Tibial artery (tissue), 4 donors: Measurements from ENCODE around the gene ALDOB.

ENCODE experiments used
- DNase-seq, 2 donors: peaks; one replicate each; pipeline ENCODE4 v3.0.0-alpha.2; 2019
- H3K27ac ChIP-seq, 2 donors: fragments of 200-600 bp; sonication (generic) in 1 of 2; 1 replicate in 1 of 2; 2 replicates in 1 of 2; pipeline ENCODE4 v1.5.1; 2018 to 2019; ENCODE audit warnings: mild to moderate bottlenecking in 1 of 2
- H3K27me3 ChIP-seq, 2 donors: fragments of 200-600 bp; sonication (generic) in 1 of 2; one replicate each; pipeline versions ENCODE4 v1.5.1 to v1.6.0; 2016 to 2019
- H3K36me3 ChIP-seq, 3 donors: fragments of 200-600 bp; sonication (generic) in 2 of 3; one replicate each; pipeline ENCODE4 v1.5.1; 2016 to 2019; ENCODE audit warnings: mild to moderate bottlenecking in 2 of 3
- H3K4me1 ChIP-seq, 4 donors: fragments of 200-600 bp; sonication (generic) in 2 of 4; 1 replicate in 3 of 4; 2 replicates in 1 of 4; pipeline ENCODE4 v1.5.1; 2016 to 2019
- H3K4me3 ChIP-seq, 2 donors: fragments of 200-600 bp; sonication (generic) in 1 of 2; 1 replicate in 1 of 2; 2 replicates in 1 of 2; pipeline ENCODE4 v1.5.1; 2018 to 2019; ENCODE audit warnings: mild to moderate bottlenecking in 2 of 2
- H3K9me3 ChIP-seq, 3 donors: fragments of 200-600 bp; sonication (generic) in 1 of 3; one replicate each; pipeline ENCODE4 v1.5.1; 2016 to 2019
- CTCF ChIP-seq, 2 experiments: fragments of 200-600 bp in 1 of 2; fragments of 450-650 bp in 1 of 2; IDR thresholded peaks; one replicate each; pipeline ENCODE4 v1.5.1; 2017 to 2019; ENCODE audit warnings: antibody characterized with exemption in 2 of 2, mild to moderate bottlenecking in 1 of 2, moderate library complexity in 1 of 2
- intact Hi-C: fragments of 100-400 bp; cut with DNase I; formaldehyde crosslinking; loops from one replicate; pipeline ENCODE4 v1.15.0; 2023; ENCODE audit warnings: low total_unique reads

Gene ALDOB

GRCh38 chr9:101443364-101443771 is 7.8 kb upstream of the ALDOB start:
- no peaks in the 10 kb centered on the region for H3K9me3 ChIP-seq
- intact Hi-C loops = no loop called here
- H3K36me3 ChIP-seq = no peaks in the 10 kb centered on the region
- H3K4me1 ChIP-seq = no peaks in the 10 kb centered on the region
- H3K4me3 ChIP-seq = no peak overlapping the region
- no peak overlapping the region for H3K27ac ChIP-seq
- H3K27me3 ChIP-seq = peaks cover 0 to 10% of the 10 kb centered on the region in 2 donors
- DNase-seq = no peak
- TF ChIP-seq CTCF (IDR thresholded peaks at IDR 0.05) = no peak

- TF ChIP-seq CTCF (IDR thresholded peaks at IDR 0.05) = no peak
- Histone ChIP-seq H3K4me1 (no peaks in the 10 kb centered on the region), H3K27ac (no peak overlapping the region), H3K9me3 (no peaks in the 10 kb centered on the region), H3K27me3 (peaks cover 0 to 10% of the 10 kb centered on the region in 2 donors), H3K36me3 (no peaks in the 10 kb centered on the region), H3K4me3 (no peak overlapping the region)
- no peak for DNase-seq
- intact Hi-C loops = no loop called here
These were observed 7.2 kb upstream of the ALDOB start for GRCh38 chr9:101442736-101443135.

- TF ChIP-seq CTCF (IDR thresholded peaks at IDR 0.05) = no peak
- H3K27ac ChIP-seq = no peak overlapping the region
- no peaks in the 10 kb centered on the region for H3K36me3 ChIP-seq
- DNase-seq = no peak
- H3K4me1 ChIP-seq = no peaks in the 10 kb centered on the region
- H3K9me3 ChIP-seq = no peaks in the 10 kb centered on the region
- H3K4me3 ChIP-seq = no peak overlapping the region
- intact Hi-C loops = no loop called here
- peaks cover 0 to 10% of the 10 kb centered on the region in 2 donors for H3K27me3 ChIP-seq
These were observed 6.7 kb upstream of the ALDOB start for GRCh38 chr9:101442318-101442717.

- Histone ChIP-seq H3K27ac (no peak overlapping the region), H3K4me1 (no peaks in the 10 kb centered on the region), H3K27me3 (peaks cover 0 to 10% of the 10 kb centered on the region in 2 donors), H3K36me3 (no peaks in the 10 kb centered on the region), H3K9me3 (no peaks in the 10 kb centered on the region), H3K4me3 (no peak overlapping the region)
- no peak for DNase-seq
- intact Hi-C loops = no loop called here
- TF ChIP-seq CTCF (IDR thresholded peaks at IDR 0.05) = no peak
These were observed 5.2 kb upstream of the ALDOB start for GRCh38 chr9:101440714-101441230.

GRCh38 chr9:101438523-101438922 is 2.9 kb upstream of the ALDOB start:
- intact Hi-C loops = no loop called here
- no peak for TF ChIP-seq CTCF (IDR thresholded peaks at IDR 0.05)
- no peaks in the 10 kb centered on the region for H3K4me1 ChIP-seq
- H3K4me3 ChIP-seq = no peak overlapping the region
- H3K27me3 ChIP-seq = peaks cover 0 to 9% of the 10 kb centered on the region in 2 donors
- DNase-seq = no peak
- no peaks in the 10 kb centered on the region for H3K9me3 ChIP-seq
- H3K36me3 ChIP-seq = no peaks in the 10 kb centered on the region
- H3K27ac ChIP-seq = no peak overlapping the region

GRCh38 chr9:101437806-101438232 is 2.2 kb upstream of the ALDOB start:
- no peak overlapping the region for H3K27ac ChIP-seq
- peaks cover 0 to 5% of the 10 kb centered on the region in 2 donors for H3K27me3 ChIP-seq
- no peak for DNase-seq
- TF ChIP-seq CTCF (IDR thresholded peaks at IDR 0.05) = no peak
- H3K4me3 ChIP-seq = no peak overlapping the region
- no peaks in the 10 kb centered on the region for H3K36me3 ChIP-seq
- H3K9me3 ChIP-seq = no peaks in the 10 kb centered on the region
- no peaks in the 10 kb centered on the region for H3K4me1 ChIP-seq
- intact Hi-C loops = no loop called here
